HEK293T (cell line): Measurements from ENCODE around the gene PAN2.

ENCODE experiments used
- FOXA1 ChIP-seq: fragments of 450-650 bp; IDR thresholded peaks from 2 replicates; pipeline ENCODE4 v1.6.1; 2016; ENCODE audit warnings: mild to moderate bottlenecking
- FOXM1 ChIP-seq: fragments of 450-650 bp; IDR thresholded peaks from 2 replicates; pipeline ENCODE4 v1.6.1; 2017; ENCODE audit warnings: mild to moderate bottlenecking, borderline replicate concordance
- HDGF ChIP-seq: fragments of 450-650 bp; IDR thresholded peaks from 2 replicates; pipeline ENCODE4 v1.6.1; 2017; ENCODE audit warnings: antibody characterized with exemption, borderline replicate concordance

DNA sequence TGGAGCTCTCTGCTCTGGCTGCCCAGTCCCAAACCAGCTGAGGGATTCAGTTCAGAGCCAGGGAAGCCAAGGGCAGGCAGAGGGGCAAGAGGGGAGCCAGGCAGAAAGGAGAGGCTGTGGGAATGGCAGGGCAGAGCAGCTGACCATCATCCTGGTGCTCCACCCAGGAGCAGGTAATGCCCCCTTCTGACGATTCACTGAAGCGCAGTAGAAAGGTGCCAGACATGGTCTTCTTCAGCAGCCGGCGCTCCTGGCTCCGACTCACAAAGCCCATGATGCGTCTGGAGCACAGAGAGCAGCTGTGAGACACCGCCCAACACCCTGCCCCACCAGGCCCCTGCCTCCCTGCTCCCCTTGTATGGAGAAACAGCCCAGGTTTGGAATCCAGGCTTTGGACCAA lies 12.9 kb upstream of the PAN2 start:
- TF ChIP-seq FOXA1 (no peak), FOXM1 (no peak), HDGF (no peak)
